Immature natural killer cell (primary cell): ENCODE measurements around the gene LRRC14B. TPM values are rescaled to one million over a fixed set of nuclear protein-coding genes. Genes with fewer than 3 reads are reported as not detected.
"Not testable (repeated sequence)": the region's sequence is repeated elsewhere in the genome, so short reads cannot be mapped to it uniquely, and the experiment has no call there.

ENCODE experiments used
- DNase-seq, 3 donors: peaks; one replicate each; pipeline ENCODE4 v3.0.0; 2022; ENCODE audit warnings: mixed read lengths in 1 of 3
- H3K27ac Mint-ChIP-seq, 6 donors: one replicate each; pipeline ENCODE4 v1.8.0; 2020; ENCODE audit warnings: mixed read lengths in 6 of 6, mild to moderate bottlenecking in 5 of 6, inconsistent platforms in 4 of 6, moderate library complexity in 3 of 6
- H3K27me3 Mint-ChIP-seq, 3 donors: one replicate each; pipeline ENCODE4 v1.8.0; 2020 to 2021; ENCODE audit warnings: low read depth in 3 of 3, mild to moderate bottlenecking in 3 of 3, mixed read lengths in 3 of 3, moderate library complexity in 3 of 3, inconsistent platforms in 1 of 3
- H3K36me3 Mint-ChIP-seq, 3 donors: one replicate each; pipeline ENCODE4 v1.8.0; 2020; ENCODE audit warnings: mixed read lengths in 3 of 3, inconsistent platforms in 2 of 3, mild to moderate bottlenecking in 2 of 3
- H3K4me1 Mint-ChIP-seq, 2 donors: one replicate each; pipeline ENCODE4 v1.8.0; 2020; ENCODE audit warnings: inconsistent platforms in 2 of 2, mild to moderate bottlenecking in 2 of 2, mixed read lengths in 2 of 2, moderate library complexity in 1 of 2
- H3K4me3 Mint-ChIP-seq, 5 donors: one replicate each; pipeline ENCODE4 v1.8.0; 2020; ENCODE audit warnings: mild to moderate bottlenecking in 5 of 5, mixed read lengths in 5 of 5, inconsistent platforms in 3 of 5, moderate library complexity in 3 of 5
- H3K9me3 Mint-ChIP-seq, 6 donors: one replicate each; pipeline ENCODE4 v1.8.0; 2020; ENCODE audit warnings: mild to moderate bottlenecking in 6 of 6, mixed read lengths in 6 of 6, inconsistent platforms in 4 of 6, moderate library complexity in 3 of 6
- polyA plus RNA-seq, 3 donors: library from polyadenylated mRNA; unstranded; fragments of 300-500 nt; fragmentation: Illumina TruSeq; gene quantifications; one replicate each; pipeline ENCODE4 v1.2.3, GENCODE V29; 2021

The LRRC14B gene
- polyA plus RNA-seq, 3 donors from 2014 or later, result not detected

DNA sequence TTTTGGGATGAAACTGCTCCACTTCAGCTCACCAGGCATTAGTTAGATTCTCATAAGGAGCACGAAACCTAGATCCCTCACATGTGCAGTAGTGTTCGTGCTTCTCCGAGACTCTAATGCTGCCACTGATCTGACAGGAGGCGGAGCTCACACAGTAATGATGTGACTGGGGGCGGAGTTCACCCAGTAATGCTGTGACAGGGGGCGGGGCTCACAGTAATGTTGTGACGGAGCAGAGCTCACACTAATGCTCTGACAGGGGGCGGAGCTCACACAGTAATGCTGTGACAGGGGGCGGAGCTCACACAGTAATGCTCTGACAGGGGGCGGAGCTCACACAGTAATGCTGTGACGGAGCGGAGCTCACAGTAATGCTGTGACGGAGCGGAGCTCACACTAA lies 27.1 kb upstream of the LRRC14B start:
- no peaks in the 10 kb centered on the region for H3K4me1 Mint-ChIP-seq
- DNase-seq, result no peak
- H3K27me3 Mint-ChIP-seq, result peaks cover 0 to 10% (median 8%) of the 10 kb centered on the region in 3 donors
- no peaks in the 10 kb centered on the region for H3K9me3 Mint-ChIP-seq
- no peak overlapping the region for H3K4me3 Mint-ChIP-seq
- no peak overlapping the region for H3K27ac Mint-ChIP-seq
- H3K36me3 Mint-ChIP-seq, result no peaks in the 10 kb centered on the region

DNA sequence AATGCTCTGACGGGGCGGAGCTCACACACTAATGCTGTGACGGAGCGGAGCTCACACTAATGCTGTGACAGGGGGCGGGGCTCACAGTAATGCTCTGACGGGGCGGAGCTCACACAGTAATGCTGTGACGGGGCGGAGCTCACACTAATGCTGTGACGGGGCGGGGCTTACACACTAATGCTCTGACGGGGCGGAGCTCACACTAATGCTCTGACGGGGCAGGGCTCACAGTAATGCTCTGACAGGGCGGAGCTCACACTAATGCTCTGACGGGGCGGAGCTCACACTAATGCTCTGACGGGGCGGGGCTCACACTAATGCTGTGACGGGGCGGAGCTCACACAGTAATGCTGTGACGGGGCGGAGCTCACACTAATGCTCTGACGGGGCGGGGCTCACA lies 26.5 kb upstream of the LRRC14B start:
- DNase-seq, result not testable (repeated sequence)

DNA sequence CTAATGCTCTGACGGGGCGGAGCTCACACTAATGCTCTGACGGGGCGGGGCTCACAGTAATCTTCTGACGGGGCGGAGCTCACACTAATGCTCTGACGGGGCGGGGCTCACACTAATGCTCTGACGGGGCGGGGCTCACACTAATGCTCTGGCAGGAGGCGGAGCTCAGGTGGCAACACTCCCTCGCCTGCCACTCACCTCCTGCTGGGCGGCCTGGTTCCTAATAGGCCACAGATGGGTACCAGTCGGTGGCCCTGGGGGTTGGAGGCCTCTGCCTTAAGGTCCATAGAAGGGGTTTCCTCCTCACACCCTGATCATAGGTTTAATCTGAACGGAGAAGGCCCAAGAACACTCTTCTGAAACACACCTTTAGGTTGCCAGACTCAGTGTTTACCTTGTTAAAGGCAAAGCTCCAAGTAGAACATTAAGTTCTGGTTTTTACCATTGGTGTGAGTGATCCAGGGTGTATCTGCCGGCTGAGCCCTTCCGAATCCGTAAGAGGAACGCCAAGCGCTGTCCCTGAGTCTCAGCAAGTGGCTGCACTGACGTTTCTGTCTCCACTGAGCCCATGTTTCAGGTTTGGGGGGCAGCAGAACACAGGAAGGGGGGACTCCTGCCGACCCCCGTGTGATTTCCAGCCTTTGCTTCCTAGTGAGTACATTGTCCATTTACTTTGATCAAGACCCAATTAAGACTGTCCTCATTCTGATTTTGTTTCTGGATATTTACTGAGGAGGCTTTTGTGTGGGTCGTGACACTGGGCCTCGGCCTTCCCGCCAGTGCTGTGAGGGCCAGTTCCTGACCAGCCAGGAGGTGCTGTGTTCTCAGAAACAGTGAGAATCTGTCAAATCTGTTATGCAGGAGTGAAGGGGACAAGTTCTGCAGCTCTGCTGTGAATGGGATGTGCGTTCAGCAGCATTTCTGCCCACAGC lies 24.6 kb upstream of the LRRC14B start:
- Mint-ChIP-seq H3K9me3 (no peaks in the 10 kb centered on the region), H3K27me3 (no peaks in the 10 kb centered on the region), H3K36me3 (no peaks in the 10 kb centered on the region), H3K4me1 (no peaks in the 10 kb centered on the region), H3K4me3 (no peak overlapping the region), H3K27ac (no peak overlapping the region)
- no peak for DNase-seq

More for the DNA sequence above, 26.5 kb upstream of the LRRC14B start:
- H3K27me3 Mint-ChIP-seq, H3K36me3 Mint-ChIP-seq, H3K4me1 Mint-ChIP-seq, H3K4me3 Mint-ChIP-seq, H3K9me3 Mint-ChIP-seq, H3K27ac Mint-ChIP-seq: not testable (repeated sequence)

DNA sequence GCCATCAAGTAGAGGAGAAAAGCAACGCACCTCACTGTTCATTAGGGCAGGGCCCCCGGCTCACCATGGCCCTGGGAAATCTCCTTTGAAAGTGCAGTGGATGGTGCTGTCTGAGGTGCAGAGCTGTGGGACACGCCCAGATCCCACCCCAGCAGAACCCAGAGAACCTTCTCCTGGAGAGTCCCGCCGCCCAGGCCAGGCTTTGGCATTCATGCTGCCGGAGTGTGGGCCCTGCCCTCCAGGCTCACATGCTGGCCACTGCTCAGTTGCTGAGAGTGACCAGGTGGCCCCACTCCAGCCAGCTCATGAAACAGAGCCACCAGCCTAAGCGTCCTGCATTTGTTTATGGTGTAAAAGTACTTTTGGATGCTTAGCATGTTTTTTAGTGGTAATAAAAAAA lies 23.8 kb upstream of the LRRC14B start:
- Mint-ChIP-seq H3K36me3 (no peaks in the 10 kb centered on the region), H3K4me3 (no peak overlapping the region), H3K4me1 (no peaks in the 10 kb centered on the region), H3K27me3 (no peaks in the 10 kb centered on the region), H3K27ac (no peak overlapping the region), H3K9me3 (no peaks in the 10 kb centered on the region)
- DNase-seq, result no peak

DNA sequence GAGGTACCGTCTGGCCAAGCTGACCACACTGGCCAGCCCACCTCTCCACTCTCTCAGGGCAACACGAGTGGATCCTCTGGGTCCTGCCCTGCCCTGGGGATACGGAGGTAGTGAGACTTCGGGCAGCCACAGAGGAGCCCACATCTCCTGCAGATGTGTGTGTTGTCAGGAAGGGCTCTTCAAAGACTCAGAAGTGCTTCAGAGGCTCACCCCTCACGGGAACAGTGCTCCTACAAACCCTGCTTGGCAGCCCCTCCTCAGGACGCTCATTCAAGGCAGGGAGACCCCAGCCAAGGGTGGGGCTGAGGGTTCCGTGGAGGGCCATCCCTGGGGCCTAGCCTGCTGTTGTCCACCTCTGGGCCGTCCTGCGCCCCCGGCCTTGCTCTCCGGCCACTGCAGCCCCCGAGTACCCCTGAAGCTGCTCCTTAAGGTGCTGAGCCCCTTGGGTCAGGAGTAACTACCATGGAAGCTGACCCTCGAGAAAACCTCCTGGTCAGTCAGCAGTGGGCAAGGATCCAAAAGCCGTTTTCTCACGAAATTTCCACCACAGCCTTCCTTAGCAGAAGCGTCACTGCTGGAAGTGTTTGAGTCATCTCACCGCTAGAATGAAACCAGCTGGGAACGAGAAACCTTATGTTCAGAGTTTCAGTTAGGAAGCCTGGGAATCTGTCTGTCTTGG lies 23.2 kb upstream of the LRRC14B start:
- no peaks in the 10 kb centered on the region for H3K9me3 Mint-ChIP-seq
- no peak overlapping the region for H3K27ac Mint-ChIP-seq
- no peaks in the 10 kb centered on the region for H3K27me3 Mint-ChIP-seq
- no peak overlapping the region for H3K4me3 Mint-ChIP-seq
- H3K36me3 Mint-ChIP-seq, result no peaks in the 10 kb centered on the region
- DNase-seq, result no peak
- H3K4me1 Mint-ChIP-seq, result no peaks in the 10 kb centered on the region

DNA sequence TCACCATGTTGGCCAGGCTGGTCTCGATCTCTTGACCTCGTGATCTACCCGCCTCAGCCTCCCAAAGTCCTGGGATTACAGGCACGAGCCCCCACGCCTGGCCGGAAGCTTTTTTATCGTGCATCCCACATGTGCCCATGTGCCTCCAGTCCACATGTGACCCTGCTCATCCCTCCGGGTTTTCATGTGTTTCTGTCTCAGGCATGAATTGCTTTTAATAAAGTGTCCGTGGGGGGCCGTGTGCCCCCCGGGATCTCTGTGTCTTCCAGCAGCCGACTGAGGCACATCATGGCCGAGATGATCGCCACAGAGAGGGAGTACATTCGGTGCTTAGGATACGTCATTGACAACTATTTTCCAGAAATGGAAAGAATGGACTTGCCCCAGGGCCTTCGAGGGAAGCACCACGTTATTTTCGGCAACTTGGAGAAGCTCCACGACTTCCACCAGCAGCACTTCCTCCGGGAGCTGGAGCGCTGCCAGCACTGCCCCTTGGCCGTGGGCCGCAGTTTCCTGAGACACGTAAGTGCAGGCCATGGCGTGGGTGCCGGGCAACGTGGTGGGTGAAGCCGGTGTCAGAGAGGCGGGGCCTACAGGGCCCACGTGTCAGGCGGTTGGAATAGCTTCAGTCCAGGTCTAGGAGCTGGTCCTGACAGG lies 22.1 kb upstream of the LRRC14B start:
- no peak for DNase-seq
- Mint-ChIP-seq H3K4me3 (no peak overlapping the region), H3K36me3 (no peaks in the 10 kb centered on the region), H3K4me1 (no peaks in the 10 kb centered on the region), H3K9me3 (no peaks in the 10 kb centered on the region), H3K27me3 (no peaks in the 10 kb centered on the region), H3K27ac (no peak overlapping the region)

DNA sequence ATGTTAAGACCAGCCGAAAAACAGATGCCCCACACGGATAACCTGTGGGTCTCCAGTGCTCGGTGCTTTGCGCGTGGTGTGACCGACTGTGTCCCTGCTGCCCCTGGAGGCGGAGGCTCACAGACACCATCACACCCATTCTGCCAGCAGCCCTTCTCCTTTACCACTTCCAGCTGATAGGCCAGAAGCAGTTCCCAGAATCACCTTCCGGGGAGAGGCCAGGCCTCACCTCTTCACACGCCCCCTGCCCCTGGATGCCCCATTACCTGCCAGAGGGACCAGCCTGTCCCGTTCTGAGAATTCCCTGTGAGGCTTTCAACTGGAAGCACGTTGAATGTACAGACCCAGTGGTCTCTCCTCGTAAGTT lies 21.6 kb upstream of the LRRC14B start:
- Mint-ChIP-seq H3K36me3 (no peaks in the 10 kb centered on the region), H3K27ac (no peak overlapping the region), H3K4me3 (no peak overlapping the region), H3K27me3 (no peaks in the 10 kb centered on the region), H3K4me1 (no peaks in the 10 kb centered on the region), H3K9me3 (no peaks in the 10 kb centered on the region)
- no peak for DNase-seq

DNA sequence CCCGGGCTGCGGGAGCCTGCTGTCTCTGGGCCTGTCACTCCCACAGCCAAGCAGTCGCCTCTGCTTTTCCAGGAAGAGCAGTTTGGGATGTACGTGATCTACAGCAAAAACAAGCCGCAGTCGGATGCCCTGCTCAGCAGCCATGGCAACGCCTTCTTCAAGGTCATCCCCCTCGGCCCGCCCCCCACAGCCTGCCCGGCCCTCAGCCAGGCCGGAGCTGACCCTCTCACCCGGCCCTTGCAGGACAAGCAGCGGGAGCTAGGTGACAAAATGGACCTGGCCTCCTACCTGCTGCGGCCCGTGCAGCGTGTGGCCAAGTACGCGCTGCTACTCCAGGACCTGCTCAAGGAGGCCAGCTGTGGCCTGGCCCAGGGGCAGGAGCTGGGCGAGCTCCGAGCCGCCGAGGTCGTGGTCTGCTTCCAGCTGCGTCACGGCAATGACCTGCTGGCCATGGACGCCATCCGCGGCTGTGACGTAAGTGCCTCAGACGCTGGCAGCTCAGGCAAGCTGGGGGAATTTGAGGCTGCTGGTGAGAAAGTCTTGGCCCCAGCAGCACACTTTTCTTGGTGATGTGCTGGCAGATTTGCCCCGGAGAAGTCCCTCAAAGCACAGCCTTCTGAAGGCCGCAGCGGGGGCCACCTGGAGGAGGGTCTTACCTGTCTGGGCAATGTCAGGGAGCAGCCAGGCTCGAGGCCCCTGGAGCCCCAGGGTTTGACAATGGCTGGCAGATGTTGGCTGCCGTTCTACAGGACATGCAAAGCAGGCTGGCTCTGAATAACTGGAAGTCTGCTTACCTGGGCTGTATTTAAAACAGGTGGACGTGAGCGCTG lies 20.1 kb upstream of the LRRC14B start:
- Mint-ChIP-seq H3K27ac (no peak overlapping the region), H3K9me3 (no peaks in the 10 kb centered on the region), H3K36me3 (no peaks in the 10 kb centered on the region), H3K4me3 (no peak overlapping the region), H3K27me3 (no peaks in the 10 kb centered on the region), H3K4me1 (no peaks in the 10 kb centered on the region)
- no peak for DNase-seq

DNA sequence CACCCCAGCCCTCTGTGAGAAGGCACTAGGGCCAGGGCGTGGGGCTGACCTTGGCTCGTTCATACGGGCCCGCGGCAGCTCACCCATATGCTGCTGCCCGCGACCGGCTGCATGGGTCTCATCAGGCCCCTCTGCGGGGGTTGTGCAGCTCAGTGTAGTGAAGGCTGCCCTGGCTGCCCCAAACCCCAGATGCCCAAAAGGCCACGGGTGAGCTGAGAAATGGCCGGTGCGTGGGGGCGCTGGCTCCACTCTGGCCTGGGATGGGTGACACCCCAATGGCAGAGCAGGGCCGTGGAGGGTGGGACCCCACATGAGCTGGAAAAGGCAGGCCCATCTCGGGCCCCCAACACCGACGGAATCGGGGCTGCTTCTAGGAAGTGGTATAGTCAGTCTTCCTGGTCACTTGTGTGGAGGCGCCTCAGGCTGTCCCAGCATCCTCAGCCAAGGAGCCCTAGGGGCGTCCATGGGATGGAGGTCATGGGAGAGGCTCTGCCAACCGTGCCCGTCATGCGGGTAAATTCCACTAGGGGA lies 19.4 kb upstream of the LRRC14B start:
- H3K4me1 Mint-ChIP-seq, result no peaks in the 10 kb centered on the region
- no peaks in the 10 kb centered on the region for H3K27me3 Mint-ChIP-seq
- H3K36me3 Mint-ChIP-seq, result no peaks in the 10 kb centered on the region
- no peaks in the 10 kb centered on the region for H3K9me3 Mint-ChIP-seq
- no peak overlapping the region for H3K27ac Mint-ChIP-seq
- DNase-seq, result no peak
- no peak overlapping the region for H3K4me3 Mint-ChIP-seq

DNA sequence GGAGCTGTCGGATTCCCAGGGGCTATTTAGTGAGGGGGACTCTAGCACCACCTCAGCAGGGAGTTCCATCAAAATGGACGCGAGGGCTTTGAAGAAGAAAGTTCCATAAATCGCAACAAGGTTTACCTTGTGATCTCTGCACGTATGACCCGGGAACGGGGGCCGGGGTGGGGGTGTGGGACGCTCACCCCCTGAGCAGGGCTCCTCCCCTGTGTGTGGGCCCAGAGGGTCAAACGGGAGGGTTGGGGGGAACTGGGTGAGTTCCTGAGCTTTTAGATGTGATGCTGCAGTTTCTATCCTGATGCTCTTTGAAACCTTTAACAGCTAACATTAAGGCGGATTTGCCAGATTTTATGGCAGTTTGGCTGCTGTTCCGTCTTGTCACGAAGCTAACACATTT lies 18.9 kb upstream of the LRRC14B start:
- no peaks in the 10 kb centered on the region for H3K9me3 Mint-ChIP-seq
- no peak overlapping the region for H3K27ac Mint-ChIP-seq
- no peak for DNase-seq

DNA sequence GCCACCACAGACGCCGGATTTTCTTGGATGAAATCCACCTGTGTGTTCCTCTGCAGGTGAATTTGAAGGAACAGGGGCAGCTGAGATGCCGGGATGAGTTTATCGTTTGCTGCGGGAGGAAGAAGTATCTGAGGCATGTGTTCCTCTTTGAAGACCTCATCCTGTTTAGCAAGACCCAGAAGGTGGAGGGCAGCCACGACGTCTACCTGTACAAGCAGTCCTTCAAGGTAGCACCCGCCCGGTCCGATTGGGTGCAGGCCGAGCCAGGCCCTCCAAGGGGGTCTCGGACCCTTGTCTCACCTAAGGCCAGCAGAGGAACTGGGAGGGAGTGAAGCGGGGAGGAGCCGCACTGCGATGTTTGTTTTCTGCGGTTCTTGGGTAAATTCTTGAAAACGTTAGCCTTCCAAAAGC lies 18.4 kb upstream of the LRRC14B start:
- Mint-ChIP-seq H3K9me3 (no peaks in the 10 kb centered on the region), H3K4me1 (no peaks in the 10 kb centered on the region), H3K36me3 (no peaks in the 10 kb centered on the region), H3K27me3 (no peaks in the 10 kb centered on the region), H3K27ac (no peak overlapping the region), H3K4me3 (no peak overlapping the region)
- DNase-seq, result no peak

More for the DNA sequence above, 18.9 kb upstream of the LRRC14B start:
- no peaks in the 10 kb centered on the region for H3K36me3 Mint-ChIP-seq
- no peaks in the 10 kb centered on the region for H3K27me3 Mint-ChIP-seq
- no peaks in the 10 kb centered on the region for H3K4me1 Mint-ChIP-seq
- H3K4me3 Mint-ChIP-seq, result no peak overlapping the region

DNA sequence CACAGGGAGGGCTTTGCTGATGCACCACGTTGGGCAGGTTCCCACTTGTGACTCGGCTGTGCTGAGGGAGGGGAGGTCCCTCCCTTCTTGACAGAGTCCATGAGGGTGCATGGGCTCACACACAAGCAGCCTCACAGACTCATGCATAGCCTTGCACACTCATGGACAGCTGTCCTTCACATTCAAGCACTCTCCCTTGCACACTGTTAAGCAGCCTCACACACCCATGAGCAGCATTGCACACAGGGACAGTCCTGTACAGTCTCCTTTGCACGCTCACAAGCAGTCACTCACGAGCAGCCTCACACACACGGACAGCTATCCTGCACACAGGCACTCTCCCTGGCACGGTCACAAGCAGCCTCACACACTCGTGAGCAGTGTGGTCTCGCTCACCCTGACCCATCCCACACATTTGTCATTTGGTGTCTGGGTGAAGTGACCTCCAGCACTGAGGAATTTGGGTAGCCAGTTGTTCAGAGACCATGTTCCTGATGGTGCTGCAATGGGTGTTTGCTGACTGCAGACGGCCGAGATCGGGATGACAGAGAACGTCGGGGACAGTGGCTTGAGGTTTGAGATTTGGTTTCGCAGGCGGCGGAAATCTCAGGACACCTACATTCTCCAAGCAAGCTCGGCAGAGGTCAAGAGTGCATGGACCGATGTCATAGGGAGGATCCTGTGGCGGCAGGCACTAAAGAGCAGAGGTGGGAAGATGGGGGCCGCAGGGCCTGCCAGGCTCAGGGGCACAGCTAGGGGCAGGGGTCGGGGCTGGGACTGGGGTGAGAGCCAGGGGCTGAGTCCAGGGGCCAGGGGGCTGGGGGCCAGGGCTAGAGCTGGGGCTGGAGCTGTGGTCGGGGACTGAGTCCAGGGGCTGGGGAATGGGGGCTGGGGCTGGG lies 17.7 kb upstream of the LRRC14B start:
- H3K27ac Mint-ChIP-seq, result no peak overlapping the region
- no peak overlapping the region for H3K4me3 Mint-ChIP-seq
- H3K4me1 Mint-ChIP-seq, result no peaks in the 10 kb centered on the region
- no peak for DNase-seq
- no peaks in the 10 kb centered on the region for H3K9me3 Mint-ChIP-seq
- H3K36me3 Mint-ChIP-seq, result no peaks in the 10 kb centered on the region
- peaks cover 0 to under 1% (median 0%) of the 10 kb centered on the region in 3 donors for H3K27me3 Mint-ChIP-seq

DNA sequence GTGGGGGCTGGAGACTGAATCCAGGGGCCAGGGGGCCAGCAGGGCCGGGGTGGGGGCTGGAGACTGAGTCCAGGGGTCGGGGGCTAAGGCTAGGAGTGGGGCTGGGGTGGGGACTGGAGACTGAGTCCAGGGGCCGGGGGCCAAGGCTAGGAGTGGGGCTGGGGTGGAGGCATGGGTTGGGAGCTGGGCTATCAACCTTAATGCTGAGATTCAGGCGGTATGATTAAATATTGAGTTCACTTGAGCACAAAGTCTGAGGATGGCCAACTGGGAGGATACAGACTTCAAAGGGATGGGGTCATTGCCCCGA lies 17.0 kb upstream of the LRRC14B start:
- Mint-ChIP-seq H3K9me3 (no peaks in the 10 kb centered on the region), H3K27me3 (peaks cover 0 to 2% (median 0%) of the 10 kb centered on the region in 3 donors), H3K4me1 (no peaks in the 10 kb centered on the region), H3K4me3 (no peak overlapping the region), H3K27ac (no peak overlapping the region), H3K36me3 (no peaks in the 10 kb centered on the region)
- no peak for DNase-seq
